ENCODE data around the gene KLHL40.

GRCh38 chr3:42640771-42641370, 44.5 kb upstream of the KLHL40 start:
- TF ChIP-seq EZH2 (IDR thresholded peaks at IDR 0.05; ENCODE audit: low read length): no peak
- no peak for TF ChIP-seq CTCF (optimal IDR thresholded peaks at IDR 0.05 in 1 of 3, IDR thresholded peaks at IDR 0.05 in 1 of 3, conservative IDR thresholded peaks at IDR 0.05 in 1 of 3; ENCODE audit: extremely low read depth in 1 of 3, insufficient read depth in 2 of 3, low read length in 3 of 3)
